ENCODE measurements around the gene SYT13.

SYT13 gene

DNA sequence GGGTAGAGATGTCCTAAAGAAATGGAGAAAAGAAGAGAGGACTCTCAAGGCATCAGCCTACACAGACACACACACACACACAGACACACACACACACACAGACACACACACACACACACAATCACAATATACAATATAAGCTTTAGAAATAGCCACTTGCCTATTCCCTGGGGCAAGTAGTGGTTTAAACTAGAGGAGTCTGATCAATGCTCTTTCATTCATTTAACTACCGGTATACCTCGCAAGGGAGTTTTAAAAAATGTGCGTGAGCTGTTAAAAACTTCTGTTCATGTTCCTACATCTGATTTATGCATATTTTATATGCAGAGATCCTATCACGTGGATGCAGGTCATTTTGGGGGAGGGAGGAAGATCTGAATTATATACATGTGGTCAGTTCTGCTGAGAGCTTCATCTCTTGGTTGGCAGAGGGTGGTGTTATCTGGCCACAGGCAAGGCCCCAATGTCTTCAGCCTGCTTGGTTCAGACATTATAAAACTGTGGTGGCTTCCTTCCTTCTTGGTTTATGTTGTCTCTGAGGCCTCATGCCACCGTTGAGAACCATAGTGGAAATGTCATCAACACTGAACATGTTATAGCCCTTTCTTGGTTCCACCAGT is 56.6 kb downstream of the SYT13 start:
- TF ChIP-seq, protein P1, sequence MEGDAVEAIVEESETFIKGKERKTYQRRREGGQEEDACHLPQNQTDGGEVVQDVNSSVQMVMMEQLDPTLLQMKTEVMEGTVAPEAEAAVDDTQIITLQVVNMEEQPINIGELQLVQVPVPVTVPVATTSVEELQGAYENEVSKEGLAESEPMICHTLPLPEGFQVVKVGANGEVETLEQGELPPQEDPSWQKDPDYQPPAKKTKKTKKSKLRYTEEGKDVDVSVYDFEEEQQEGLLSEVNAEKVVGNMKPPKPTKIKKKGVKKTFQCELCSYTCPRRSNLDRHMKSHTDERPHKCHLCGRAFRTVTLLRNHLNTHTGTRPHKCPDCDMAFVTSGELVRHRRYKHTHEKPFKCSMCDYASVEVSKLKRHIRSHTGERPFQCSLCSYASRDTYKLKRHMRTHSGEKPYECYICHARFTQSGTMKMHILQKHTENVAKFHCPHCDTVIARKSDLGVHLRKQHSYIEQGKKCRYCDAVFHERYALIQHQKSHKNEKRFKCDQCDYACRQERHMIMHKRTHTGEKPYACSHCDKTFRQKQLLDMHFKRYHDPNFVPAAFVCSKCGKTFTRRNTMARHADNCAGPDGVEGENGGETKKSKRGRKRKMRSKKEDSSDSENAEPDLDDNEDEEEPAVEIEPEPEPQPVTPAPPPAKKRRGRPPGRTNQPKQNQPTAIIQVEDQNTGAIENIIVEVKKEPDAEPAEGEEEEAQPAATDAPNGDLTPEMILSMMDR (IDR thresholded peaks at IDR 0.05), result no peak
- no peaks in the 10 kb centered on the region for H3K27me3 ChIP-seq
- no peaks in the 10 kb centered on the region for H3K9me3 ChIP-seq

DNA sequence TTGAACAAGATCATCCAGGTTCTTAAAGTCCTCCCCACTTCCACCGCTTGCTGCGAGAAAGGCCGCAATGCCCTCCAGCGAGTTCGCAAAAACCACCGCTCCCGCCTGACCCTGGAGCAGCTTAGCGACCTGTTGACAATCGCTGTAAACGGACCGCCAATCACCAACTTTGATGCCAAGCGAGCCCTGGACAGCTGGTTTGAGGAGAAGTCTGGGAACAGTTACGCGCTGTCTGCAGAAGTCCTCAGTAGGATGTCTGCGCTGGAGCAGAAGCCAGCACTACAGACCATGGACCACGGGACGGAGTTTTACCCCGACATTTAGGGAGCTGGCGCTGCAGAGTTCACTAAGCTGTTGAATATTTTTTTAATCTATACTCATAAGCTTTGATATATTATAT is 58.3 kb downstream of the SYT13 start:
- no peaks in the 10 kb centered on the region for H3K27me3 ChIP-seq
- no peaks in the 10 kb centered on the region for H3K4me1 ChIP-seq (ENCODE audit: control insufficient read depth in 1 of 2, insufficient read depth in 1 of 2, low read depth in 1 of 2, low read length in 1 of 2)
- H3K36me3 ChIP-seq, result peaks cover 11% of the 10 kb centered on the region
- no peak overlapping the region for H3K4me3 ChIP-seq (ENCODE audit: low read depth in 1 of 2, low read length in 1 of 2)
- H3K27ac ChIP-seq, result no peak overlapping the region
- no peaks in the 10 kb centered on the region for H3K9me3 ChIP-seq
- TF ChIP-seq, protein P1 (IDR thresholded peaks at IDR 0.05), result no peak

More for the DNA sequence above, 56.6 kb downstream of the SYT13 start:
- peaks cover 11% of the 10 kb centered on the region for H3K36me3 ChIP-seq
- H3K4me3 ChIP-seq (ENCODE audit: low read depth in 1 of 2, low read length in 1 of 2), result no peak overlapping the region
- H3K27ac ChIP-seq, result no peak overlapping the region
- no peaks in the 10 kb centered on the region for H3K4me1 ChIP-seq (ENCODE audit: control insufficient read depth in 1 of 2, insufficient read depth in 1 of 2, low read depth in 1 of 2, low read length in 1 of 2)

DNA sequence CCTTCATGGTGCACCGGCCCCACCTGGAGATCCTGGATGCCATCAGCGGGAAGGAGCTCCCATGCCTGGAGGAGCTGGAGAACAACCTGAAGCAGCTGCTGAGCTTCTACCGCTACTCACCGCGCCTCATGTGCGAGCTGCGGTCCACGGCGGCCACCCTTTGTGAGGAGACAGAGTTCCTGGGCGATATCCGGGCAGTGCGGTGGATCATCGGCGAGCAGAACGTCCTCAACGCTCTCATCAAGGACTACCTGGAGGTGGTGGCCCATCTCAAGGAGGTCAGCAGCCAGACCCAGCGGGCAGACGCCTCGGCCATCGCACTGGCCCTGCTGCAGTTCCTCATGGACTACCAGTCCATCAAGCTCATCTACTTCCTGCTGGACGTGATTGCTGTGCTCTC is 59.2 kb downstream of the SYT13 start:
- TF ChIP-seq, protein P1 (IDR thresholded peaks at IDR 0.05), result no peak
- Histone ChIP-seq H3K36me3 (peaks cover 11% of the 10 kb centered on the region), H3K27me3 (no peaks in the 10 kb centered on the region), H3K9me3 (no peaks in the 10 kb centered on the region), H3K4me1 (ENCODE audit: control insufficient read depth in 1 of 2, insufficient read depth in 1 of 2, low read depth in 1 of 2, low read length in 1 of 2) (no peaks in the 10 kb centered on the region), H3K27ac (no peak overlapping the region), H3K4me3 (ENCODE audit: low read depth in 1 of 2, low read length in 1 of 2) (no peak overlapping the region)

DNA sequence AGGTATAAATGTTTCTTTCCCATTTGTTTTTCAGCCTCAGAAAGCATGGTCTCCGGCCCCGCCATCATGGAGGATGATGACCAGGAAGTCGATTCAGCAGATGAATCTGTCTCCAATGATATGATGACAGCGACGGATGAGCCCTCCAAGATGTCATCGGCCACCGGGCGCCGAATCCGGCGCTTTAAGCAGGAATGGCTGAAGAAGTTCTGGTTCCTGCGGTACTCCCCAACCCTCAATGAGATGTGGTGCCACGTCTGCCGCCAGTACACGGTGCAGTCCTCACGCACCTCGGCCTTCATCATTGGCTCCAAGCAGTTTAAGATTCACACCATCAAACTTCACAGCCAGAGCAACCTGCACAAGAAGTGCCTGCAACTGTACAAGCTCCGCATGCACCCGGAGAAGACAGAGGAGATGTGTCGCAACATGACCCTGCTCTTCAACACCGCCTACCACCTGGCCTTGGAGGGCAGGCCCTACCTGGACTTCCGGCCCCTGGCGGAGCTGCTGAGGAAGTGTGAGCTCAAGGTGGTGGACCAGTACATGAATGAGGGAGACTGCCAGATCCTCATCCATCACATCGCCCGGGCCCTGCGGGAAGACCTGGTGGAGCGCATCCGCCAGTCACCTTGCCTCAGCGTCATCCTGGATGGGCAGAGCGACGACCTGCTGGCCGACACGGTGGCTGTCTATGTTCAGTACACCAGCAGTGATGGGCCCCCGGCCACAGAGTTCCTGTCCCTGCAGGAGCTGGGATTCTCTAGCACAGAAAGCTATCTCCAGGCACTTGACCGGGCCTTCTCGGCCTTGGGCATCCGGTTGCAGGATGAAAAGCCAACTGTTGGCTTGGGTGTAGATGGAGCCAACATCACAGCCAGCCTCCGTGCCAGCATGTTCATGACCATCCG is 59.9 kb downstream of the SYT13 start:
- H3K27ac ChIP-seq, result no peak overlapping the region
- peaks cover 11% of the 10 kb centered on the region for H3K36me3 ChIP-seq
- H3K4me1 ChIP-seq (ENCODE audit: control insufficient read depth in 1 of 2, insufficient read depth in 1 of 2, low read depth in 1 of 2, low read length in 1 of 2), result no peaks in the 10 kb centered on the region
- H3K27me3 ChIP-seq, result no peaks in the 10 kb centered on the region
- TF ChIP-seq, protein P1 (IDR thresholded peaks at IDR 0.05), result no peak
- no peaks in the 10 kb centered on the region for H3K9me3 ChIP-seq
- no peak overlapping the region for H3K4me3 ChIP-seq (ENCODE audit: low read depth in 1 of 2, low read length in 1 of 2)

DNA sequence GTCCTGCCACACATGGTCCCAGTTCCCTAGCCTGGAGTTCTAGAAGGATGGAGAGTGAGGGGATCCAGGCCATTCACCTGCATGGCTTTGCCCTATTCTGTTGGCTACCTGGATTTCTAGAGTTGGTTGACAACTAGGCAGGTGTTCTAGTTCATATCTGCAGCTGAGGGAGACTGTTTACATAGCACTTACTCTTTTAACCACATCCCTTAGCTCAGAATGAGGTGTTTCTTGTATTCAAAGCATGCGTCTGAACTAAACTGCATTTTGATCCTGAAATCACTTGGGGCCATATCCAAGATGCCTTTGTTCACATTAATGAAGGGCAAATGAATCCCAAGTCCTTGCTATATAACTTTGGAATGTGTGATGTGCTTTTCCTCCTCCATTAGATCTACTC is 60.9 kb downstream of the SYT13 start:
- no peak overlapping the region for H3K27ac ChIP-seq
- H3K27me3 ChIP-seq, result no peaks in the 10 kb centered on the region
- TF ChIP-seq, protein P1 (IDR thresholded peaks at IDR 0.05), result no peak
- H3K36me3 ChIP-seq, result peaks cover 11% of the 10 kb centered on the region
- H3K4me3 ChIP-seq (ENCODE audit: low read depth in 1 of 2, low read length in 1 of 2), result no peak overlapping the region
- H3K9me3 ChIP-seq, result no peaks in the 10 kb centered on the region
- H3K4me1 ChIP-seq (ENCODE audit: control insufficient read depth in 1 of 2, insufficient read depth in 1 of 2, low read depth in 1 of 2, low read length in 1 of 2), result no peaks in the 10 kb centered on the region
